B cell (primary cell): ENCODE data around the gene LGR5. TPM values are rescaled to one million over a fixed set of nuclear protein-coding genes. Genes with fewer than 3 reads are reported as not detected.

ENCODE experiments used
- ATAC-seq: fragments of 200-7000 bp; cut with Tn5 transposase; one replicate; pipeline ENCODE4 v1.10.0; 2021; ENCODE audit warnings: low read depth, mild to moderate bottlenecking, moderate number of reproducible peaks, moderate library complexity
- CTCF ChIA-PET: fragments of 350-600 bp; sonication (Branson Sonifier 250); formaldehyde crosslinking; loops from one replicate; lab custom pipeline; 2021; ENCODE audit warnings: antibody characterized with exemption, inconsistent platforms; lab: Charles Lee
- POLR2A ChIA-PET: fragments of 350-600 bp; sonication (Branson Sonifier 250); formaldehyde crosslinking; loops from one replicate; lab custom pipeline; 2021; ENCODE audit warnings: antibody characterized with exemption; lab: Charles Lee
- DNase-seq: peaks from one replicate; pipeline ENCODE4 v3.0.0; 2013
- H2AFZ ChIP-seq: 2 replicates; pipeline ENCODE4 v1.6.1; 2012; ENCODE audit warnings: mild to moderate bottlenecking, low read depth, low read length; ENCODE audit not compliant: insufficient read depth, poor library complexity, severe bottlenecking
- H3K27ac ChIP-seq, 2 donors: 1 replicate in 1 of 2; 2 replicates in 1 of 2; pipeline ENCODE4 v1.5.1; 2012 to 2013; ENCODE audit warnings: low read length in 2 of 2, mild to moderate bottlenecking in 2 of 2, moderate library complexity in 1 of 2
- H3K27me3 ChIP-seq, 4 experiments: fragments of 200-600 bp in 1 of 4; sonication (generic) in 1 of 4; replicated peaks in 1 of 4; 1 replicate in 2 of 4; 2 replicates in 2 of 4; pipeline versions ENCODE4 v1.6.1 to v1.7.0; 2013 to 2016; ENCODE audit warnings: low read length in 3 of 4, mild to moderate bottlenecking in 2 of 4, mixed read lengths in 1 of 4, moderate library complexity in 1 of 4; ENCODE audit not compliant: insufficient read depth in 4 of 4, control insufficient read depth in 3 of 4; ENCODE audit errors: control extremely low read depth in 1 of 4
- H3K36me3 ChIP-seq, 2 experiments: replicated peaks in 1 of 2; 1 replicate in 1 of 2; 2 replicates in 1 of 2; pipeline versions ENCODE4 v1.6.1 to v1.7.1; 2013; ENCODE audit warnings: low read length in 1 of 2; ENCODE audit not compliant: insufficient read depth in 2 of 2, control insufficient read depth in 1 of 2; ENCODE audit errors: control extremely low read depth in 1 of 2, extremely low read depth in 1 of 2
- H3K4me1 ChIP-seq, 2 donors: fragments of 200-600 bp in 1 of 2; sonication (generic) in 1 of 2; 1 replicate in 1 of 2; 2 replicates in 1 of 2; pipeline versions ENCODE4 v1.5.1 to v1.6.1; 2013 to 2017; ENCODE audit warnings: low read length in 2 of 2; ENCODE audit not compliant: control insufficient read depth in 2 of 2, insufficient read depth in 2 of 2
- H3K4me2 ChIP-seq: replicated peaks from 2 replicates; pipeline ENCODE3; 2012; ENCODE audit warnings: mild to moderate bottlenecking, low read depth, low read length; ENCODE audit not compliant: poor library complexity, severe bottlenecking
- H3K4me3 ChIP-seq, 5 experiments: fragments of 200-600 bp in 1 of 5; sonication (generic) in 1 of 5; 1 replicate in 3 of 5; 2 replicates in 2 of 5; pipeline versions ENCODE4 v1.5.1 to v1.7.0; 2011 to 2016; ENCODE audit warnings: low read length in 4 of 5, mild to moderate bottlenecking in 4 of 5, low read depth in 2 of 5, control low read depth in 1 of 5, moderate library complexity in 1 of 5; ENCODE audit not compliant: insufficient read depth in 1 of 5; ENCODE audit errors: control extremely low read depth in 1 of 5, extremely low read depth in 1 of 5
- H3K79me2 ChIP-seq: fragments of 200-600 bp; sonication (generic); one replicate; pipeline ENCODE4 v1.6.0; 2016; ENCODE audit warnings: low read length; ENCODE audit not compliant: control insufficient read depth, insufficient read depth
- H3K9ac ChIP-seq: fragments of 200-600 bp; sonication (generic); 2 replicates; pipeline ENCODE4 v1.6.1; 2017; ENCODE audit warnings: mild to moderate bottlenecking, low read length, moderate library complexity
- H3K9me3 ChIP-seq, 3 donors: one replicate each; pipeline versions ENCODE4 v1.6.1 to v1.7.1; 2013; ENCODE audit warnings: low read length in 2 of 3; ENCODE audit not compliant: control insufficient read depth in 2 of 3, insufficient read depth in 1 of 3; ENCODE audit errors: control extremely low read depth in 1 of 3
- H4K20me1 ChIP-seq: 2 replicates; pipeline ENCODE4 v1.6.0; 2012; ENCODE audit warnings: mild to moderate bottlenecking, low read length; ENCODE audit not compliant: insufficient read depth, control insufficient read depth, poor library complexity, severe bottlenecking
- H3K27ac Mint-ChIP-seq: one replicate; pipeline ENCODE4 v1.8.0; 2021; ENCODE audit warnings: mixed read lengths
- H3K27me3 Mint-ChIP-seq: one replicate; pipeline ENCODE4 v1.8.0; 2021; ENCODE audit warnings: mixed read lengths
- H3K4me1 Mint-ChIP-seq: one replicate; pipeline ENCODE4 v1.8.0; 2021; ENCODE audit warnings: mixed read lengths
- H3K4me3 Mint-ChIP-seq: one replicate; pipeline ENCODE4 v1.8.0; 2021; ENCODE audit warnings: mixed read lengths
- H3K9me3 Mint-ChIP-seq: one replicate; pipeline ENCODE4 v1.8.0; 2022; ENCODE audit warnings: mixed read lengths; ENCODE audit not compliant: insufficient read depth
- CTCF ChIP-seq: fragments of 200-600 bp; IDR thresholded peaks from one replicate; pipeline ENCODE4 v1.8.0; 2022; ENCODE audit warnings: antibody characterized with exemption, mild to moderate bottlenecking
- EZH2 ChIP-seq: IDR thresholded peaks from 2 replicates; pipeline ENCODE4 v1.6.1; 2012; ENCODE audit warnings: borderline replicate concordance, low read depth, mild to moderate bottlenecking, moderate library complexity, low read length; ENCODE audit not compliant: insufficient read depth, poor library complexity, severe bottlenecking
- WGBS: methylation state at CpG from one replicate; pipeline ENCODE4 v1.1.5; 2013; ENCODE audit warnings: missing lambda C conversion rate; ENCODE audit not compliant: insufficient coverage; 5-methylcytosine and 5-hydroxymethylcytosine counted together
- intact Hi-C: fragments of 100-400 bp; cut with micrococcal nuclease; formaldehyde crosslinking; loops from one replicate; pipeline ENCODE4 v1.10.0; 2022
- polyA plus RNA-seq: library from polyadenylated mRNA; depleted of rRNA; stranded (reverse); fragments of >200 nt; gene quantifications from 2 replicates; pipeline ENCODE4 v1.2.3, GENCODE V29; 2012
- total RNA-seq, 2 donors: library from RNA; stranded (reverse); fragments of 120-200 nt in 1 of 2; gene quantifications; 1 replicate in 1 of 2; 2 replicates in 1 of 2; pipeline versions ENCODE4 v1.2.3 to v1.2.4, GENCODE V29; 2013 to 2022

The LGR5 gene
- total and polyA plus RNA-seq, 2 donors (not counting 1 experiment from before 2014, with no cell fraction given) = 0.06 TPM; not detected in 1

DNA sequence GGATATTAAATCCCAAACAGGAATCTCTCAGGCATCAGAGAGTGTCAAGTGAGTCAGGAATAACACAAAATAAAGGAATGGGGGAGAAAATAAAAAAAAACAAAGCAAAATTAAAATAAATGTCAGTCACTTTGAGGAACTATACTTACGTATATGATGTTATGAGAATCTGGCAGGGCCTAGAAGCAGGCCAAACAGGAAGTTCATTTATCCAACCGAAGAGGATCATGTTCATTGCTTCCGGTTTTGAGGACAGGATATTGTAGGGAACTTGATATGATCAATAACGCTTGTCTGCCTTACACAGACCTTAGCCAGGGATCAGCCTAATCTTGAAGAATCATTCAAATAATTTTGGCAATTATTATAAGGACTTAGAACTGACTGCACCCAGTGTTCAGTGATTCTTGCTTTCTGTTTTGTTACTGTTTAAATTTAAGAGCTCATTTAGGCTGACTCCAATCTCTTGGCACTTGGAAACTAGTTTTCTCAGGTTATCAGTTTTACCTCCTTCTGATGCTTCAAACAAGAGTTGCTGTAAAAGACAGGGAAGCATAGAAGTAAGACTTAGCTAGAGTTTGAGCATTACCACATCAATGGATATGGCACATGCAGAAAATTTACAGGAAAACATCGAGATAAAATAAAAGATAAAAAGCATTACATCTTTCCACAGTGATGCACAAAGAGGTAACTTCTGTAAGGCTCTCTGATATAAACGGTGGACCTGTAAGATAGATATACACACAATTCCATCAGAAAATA, 170.6 kb downstream of the LGR5 start:
- CTCF ChIA-PET = interaction anchor here (1.0 kb wide), 1 partner anchor 137 kb away, joined by 4 read pairs; no protein-coding TSS in a partner anchor
- Mint-ChIP-seq H3K27ac (peak overlapping the region; percentile 78), H3K4me1 (peaks cover 6% of the 10 kb centered on the region), H3K27me3 (no peaks in the 10 kb centered on the region), H3K9me3 (no peaks in the 10 kb centered on the region), H3K4me3 (peak overlapping the region; percentile 32)
- Histone ChIP-seq H3K4me2 (peak overlapping the region; percentile 6), H3K9me3 (no peaks in the 10 kb centered on the region), H3K79me2 (no peaks in the 10 kb centered on the region), H3K36me3 (peaks cover 29 to 70% of the 10 kb centered on the region in 2 experiments), H3K27ac (peak overlapping the region; percentile 47 to 76), H3K4me1 (peaks cover 3 to 8% of the 10 kb centered on the region in 2 donors), H3K27me3 (no peaks in the 10 kb centered on the region), H4K20me1 (no peaks in the 10 kb centered on the region), H2AFZ (peak overlapping the region; percentile 2), H3K4me3 (no peak overlapping the region), H3K9ac (no peak overlapping the region)
- POLR2A ChIA-PET = no interaction called here
- DNase-seq (peak; percentile 50), ATAC-seq (peak; percentile 47)
- intact Hi-C loops = loop anchor here (5.0 to 10.0 kb wide), 2 partner anchors 37 to 285 kb away; no protein-coding TSS in a partner anchor
- WGBS = no CpG with 5 or more reads among the region's 6 CpGs
- TF ChIP-seq EZH2 = no peak
- no peak for TF ChIP-seq CTCF

GRCh38 chr12:71621938-71622337, 182.3 kb downstream of the LGR5 start:
- no peak for ATAC-seq
- H3K4me2 ChIP-seq = no peak overlapping the region
- intact Hi-C loops = no loop called here
- Mint-ChIP-seq H3K4me1 (peaks cover 22% of the 10 kb centered on the region), H3K4me3 (no peak overlapping the region), H3K27ac (no peak overlapping the region), H3K27me3 (no peaks in the 10 kb centered on the region), H3K9me3 (no peaks in the 10 kb centered on the region)
- H3K36me3 ChIP-seq = peaks cover 35 to 88% of the 10 kb centered on the region in 2 experiments
- H3K4me3 ChIP-seq = no peak overlapping the region
- no peak for DNase-seq
- no peak overlapping the region for H3K27ac ChIP-seq
- TF ChIP-seq EZH2 (no peak), CTCF (no peak)
- no peaks in the 10 kb centered on the region for H3K9me3 ChIP-seq
- peaks cover 0 to 7% of the 10 kb centered on the region in 2 donors for H3K4me1 ChIP-seq
- ChIA-PET POLR2A (interaction anchor here (0.7 kb wide), 1 partner anchor 7 kb away, joined by 3 read pairs; no protein-coding TSS in a partner anchor), CTCF (interaction anchor here (1.4 kb wide), 1 partner anchor 125 kb away, joined by 5 read pairs; no protein-coding TSS in a partner anchor)
- no peak overlapping the region for H2AFZ ChIP-seq
- H4K20me1 ChIP-seq = no peaks in the 10 kb centered on the region
- H3K9ac ChIP-seq = no peak overlapping the region
- 86% methylated on average over 1 of the region's 1 CpG for WGBS
- no peaks in the 10 kb centered on the region for H3K27me3 ChIP-seq
- peaks cover 9% of the 10 kb centered on the region for H3K79me2 ChIP-seq
